HepG2 (cell line): ENCODE data around the gene PRKCE. TPM values are rescaled to one million over a fixed set of nuclear protein-coding genes. Genes with fewer than 3 reads are reported as not detected.

Source experiments
- ATAC-seq: fragments of 200-7000 bp; cut with Tn5 transposase; 3 replicates; pipeline ENCODE4 v1.9.1; 2020; ENCODE audit warnings: mild to moderate bottlenecking, moderate library complexity
- BruUV-seq: library from RNA; stranded (reverse); fragments of 400-500 nt; replicated peaks from 2 replicates; lab custom pipeline; 2021; lab: Mats Ljungman, UMichigan
- CTCF ChIA-PET: fragments of 300-600 bp; formaldehyde crosslinking; extraction: SDS; loops from one replicate; lab custom pipeline; 2021; ENCODE audit warnings: low total read pairs, inconsistent platforms, low intra/inter-chr PET ratio; lab: Yijun Ruan, JAX
- POLR2A ChIA-PET: fragments of 350-600 bp; sonication (Branson Sonifier 250); formaldehyde crosslinking; loops from one replicate; lab custom pipeline; 2020; ENCODE audit warnings: antibody characterized with exemption, inconsistent platforms; lab: Yijun Ruan, JAX
- DNase-seq: peaks from one replicate; pipeline ENCODE4 v3.0.0-alpha.2; 2015; ENCODE audit warnings: low spot score
- FAIRE-seq: peaks from 3 replicates; lab custom pipeline; 2011; peaks lifted over from hg19 to GRCh38; lab: Jason Lieb, UNC
- H2AFZ ChIP-seq: one replicate; pipeline ENCODE4 v1.6.1; 2011; ENCODE audit warnings: low read length, inconsistent platforms
- H3K27ac ChIP-seq: fragments of 300-600 bp; 3 replicates; pipeline ENCODE4 v1.8.0; 2011; ENCODE audit warnings: mixed run types, mild to moderate bottlenecking, mixed read lengths, low read length, inconsistent platforms; ENCODE audit not compliant: insufficient read depth; ENCODE audit errors: extremely low read length
- H3K27me3 ChIP-seq, 2 experiments: fragments of 200-600 bp in 1 of 2; 2 replicates in 1 of 2; 3 replicates in 1 of 2; pipeline versions ENCODE4 v1.6.0 to v1.8.0; 2011; ENCODE audit warnings: low read length in 2 of 2, mild to moderate bottlenecking in 2 of 2, moderate library complexity in 2 of 2, inconsistent platforms in 1 of 2; ENCODE audit not compliant: insufficient read depth in 2 of 2, control insufficient read depth in 1 of 2
- H3K36me3 ChIP-seq, 2 experiments: fragments of 200-600 bp in 1 of 2; replicated peaks in 1 of 2; 2 replicates in 1 of 2; 3 replicates in 1 of 2; pipeline versions ENCODE4 v1.5.1 to v1.8.0; 2011; ENCODE audit warnings: low read length in 2 of 2, inconsistent platforms in 1 of 2; ENCODE audit not compliant: insufficient read depth in 2 of 2, control insufficient read depth in 1 of 2
- H3K4me1 ChIP-seq: 2 replicates; pipeline ENCODE4 v1.5.1; 2012; ENCODE audit warnings: low read length, inconsistent platforms; ENCODE audit not compliant: insufficient read depth
- H3K4me2 ChIP-seq: 2 replicates; pipeline ENCODE4 v1.6.0; 2011; ENCODE audit warnings: low read depth, low read length, inconsistent platforms
- H3K4me3 ChIP-seq, 3 experiments: fragments of 200-600 bp in 1 of 3; sonication (generic), shearing (Covaris generic) in 1 of 3; replicated peaks in 1 of 3; 2 replicates each; pipeline ENCODE4 v1.5.1; 2011 to 2016; ENCODE audit warnings: low read length in 3 of 3, inconsistent platforms in 2 of 3, low read depth in 2 of 3, mild to moderate bottlenecking in 2 of 3, control low read depth in 1 of 3, mixed read lengths in 1 of 3; ENCODE audit not compliant: insufficient read depth in 1 of 3
- H3K79me2 ChIP-seq: one replicate; pipeline ENCODE4 v1.6.1; 2011; ENCODE audit warnings: low read length, inconsistent platforms; ENCODE audit not compliant: insufficient read depth
- H3K9ac ChIP-seq: 2 replicates; pipeline ENCODE4 v1.6.0; 2011; ENCODE audit warnings: mild to moderate bottlenecking, low read depth, low read length, inconsistent platforms; ENCODE audit not compliant: insufficient read depth
- H3K9me3 ChIP-seq: 2 replicates; pipeline ENCODE4 v1.5.1; 2012; ENCODE audit warnings: mild to moderate bottlenecking, low read length
- H4K20me1 ChIP-seq: 2 replicates; pipeline ENCODE4 v1.6.0; 2011; ENCODE audit warnings: inconsistent platforms, mild to moderate bottlenecking, low read length, moderate library complexity; ENCODE audit not compliant: insufficient read depth
- GTF2F1 ChIP-seq: fragments of 150-350 bp; IDR thresholded peaks from 2 replicates; pipeline ENCODE4 v1.6.1; 2014; ENCODE audit warnings: low read length
- ISX ChIP-seq: sonication (generic); formaldehyde crosslinking; conservative IDR thresholded peaks from 2 replicates; pipeline ENCODE4 v1.5.0; 2020; ENCODE audit warnings: missing genetic modification reagents
- NCOA1 ChIP-seq: sonication (generic); formaldehyde crosslinking; IDR thresholded peaks from 2 replicates; pipeline ENCODE4 v1.9.0; 2021; ENCODE audit warnings: missing genetic modification reagents
- NR2F1 ChIP-seq, 2 experiments: fragments of 450-650 bp in 1 of 2; formaldehyde crosslinking in 1 of 2; IDR thresholded peaks; 2 replicates each; pipeline versions ENCODE4 v1.5.0 to v1.6.1; 2016 to 2020; ENCODE audit warnings: mild to moderate bottlenecking in 1 of 2, missing compliant biosample characterization in 1 of 2, missing genetic modification reagents in 1 of 2, moderate library complexity in 1 of 2
- ZNF552 ChIP-seq: sonication (generic); formaldehyde crosslinking; IDR thresholded peaks from 2 replicates; pipeline ENCODE4 v1.9.0; 2022; ENCODE audit warnings: missing genetic modification reagents, mild to moderate bottlenecking, borderline replicate concordance
- ZSCAN25 ChIP-seq: sonication (generic); formaldehyde crosslinking; IDR thresholded peaks from 2 replicates; pipeline ENCODE4 v1.8.0; 2022; ENCODE audit warnings: mild to moderate bottlenecking, missing genetic modification reagents
- in situ Hi-C: cut with HindIII; loops from 2 replicates; pipeline ENCODE4 v1.10.0; 2017; ENCODE audit warnings: low pct_unique_long_range_greater_than_20kb; ENCODE audit not compliant: extremely low pct_ligation_motif_present
- intact Hi-C: fragments of 100-400 bp; cut with micrococcal nuclease; formaldehyde crosslinking; loops from one replicate; pipeline ENCODE4 v1.10.0; 2022; ENCODE audit not compliant: unreplicated experiment
- polyA plus RNA-seq, 8 experiments: library from polyadenylated mRNA; depleted of rRNA in 3 of 8; stranded (reverse) in 7 of 8; unstranded in 1 of 8; fragments of >200 nt; fragmentation: Illumina TruSeq in 4 of 8; extraction: Trizol in 4 of 8; gene quantifications; 2 replicates each; pipeline versions ENCODE4 v1.2.1 to v1.2.3, GENCODE V29; 2011 to 2016; ENCODE audit warnings: low read depth in 4 of 8, missing spikeins in 1 of 8, mixed read lengths in 1 of 8; ENCODE audit not compliant: insufficient read depth in 1 of 8
- total RNA-seq, 5 experiments: library from RNA; depleted of rRNA; stranded (reverse); fragments of >200 nt; fragmentation: Illumina TruSeq; extraction: Trizol; gene quantifications; 2 replicates each; pipeline ENCODE4 v1.2.3, GENCODE V29; 2016; ENCODE audit warnings: low read depth in 1 of 5
- TF ChIP-seq, protein P1 (sequence below): IDR thresholded peaks from 2 replicates; pipeline ENCODE4 v1.6.1; 2016; ENCODE audit warnings: mild to moderate bottlenecking, missing biosample characterization, missing genetic modification reagents
- TF ChIP-seq, protein P2 (sequence below): sonication (generic); formaldehyde crosslinking; conservative IDR thresholded peaks from 2 replicates; pipeline ENCODE4 v1.4.0; 2020; ENCODE audit warnings: missing genetic modification reagents

The PRKCE gene
- total and polyA plus RNA-seq, 2 of the 13 experiments (the other 11 are each of a cell fraction or from before 2014, with no cell fraction given): 1.0 to 3.9 TPM

DNA sequence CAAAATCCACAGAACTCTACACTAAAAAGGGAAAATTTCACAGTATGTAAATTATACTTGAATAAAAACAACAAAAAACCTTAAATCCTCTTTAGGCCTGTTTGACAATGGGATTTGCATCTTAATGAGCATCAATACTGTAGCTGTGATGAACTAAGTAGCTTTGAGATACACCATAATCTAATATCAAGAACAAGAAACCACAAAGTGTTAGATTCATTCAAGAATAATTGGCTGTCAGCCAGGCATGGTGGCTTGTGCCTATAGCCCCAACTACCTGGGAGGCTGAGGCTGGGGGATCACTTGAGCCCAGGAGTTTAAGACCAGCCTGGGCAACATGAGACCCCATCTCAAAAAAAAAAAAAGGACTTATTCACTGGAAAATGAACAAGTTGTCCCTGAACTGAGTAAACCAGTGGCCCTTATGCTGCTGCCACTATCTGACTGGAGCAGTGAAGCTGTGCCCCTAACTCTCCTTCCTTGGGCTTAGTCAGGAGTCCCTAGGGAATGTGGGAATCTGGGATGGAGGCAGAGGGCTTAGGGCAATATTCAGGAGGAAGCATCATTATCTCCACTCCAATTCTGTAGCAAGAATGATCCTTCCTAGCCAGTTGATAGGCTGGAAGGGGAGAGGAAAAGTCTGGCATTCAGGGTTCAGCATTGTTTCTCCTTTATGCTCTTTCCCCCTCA, 88.5 kb downstream of the PRKCE start:
- no peak overlapping the region for H3K27ac ChIP-seq
- no peaks in the 10 kb centered on the region for H3K79me2 ChIP-seq
- BruUV-seq: no TSS peak
- no peaks in the 10 kb centered on the region for H3K27me3 ChIP-seq
- no peak overlapping the region for H3K4me3 ChIP-seq
- H2AFZ ChIP-seq: no peak overlapping the region
- no peaks in the 10 kb centered on the region for H3K4me1 ChIP-seq
- no peaks in the 10 kb centered on the region for H3K36me3 ChIP-seq
- no peak overlapping the region for H3K9ac ChIP-seq
- TF ChIP-seq NR2F1 (CRISPR knock-in tag; IDR thresholded peaks at IDR 0.05) (no peak), ZSCAN25 (no peak), ISX (CRISPR knock-in tag) (no peak), ZNF552 (CRISPR knock-in tag) (no peak), NCOA1 (CRISPR knock-in tag) (no peak), GTF2F1 (no peak)
- TF ChIP-seq, protein P1, sequence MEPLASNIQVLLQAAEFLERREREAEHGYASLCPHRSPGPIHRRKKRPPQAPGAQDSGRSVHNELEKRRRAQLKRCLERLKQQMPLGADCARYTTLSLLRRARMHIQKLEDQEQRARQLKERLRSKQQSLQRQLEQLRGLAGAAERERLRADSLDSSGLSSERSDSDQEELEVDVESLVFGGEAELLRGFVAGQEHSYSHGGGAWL (CRISPR knock-in tag): no peak
- TF ChIP-seq, protein P2, sequence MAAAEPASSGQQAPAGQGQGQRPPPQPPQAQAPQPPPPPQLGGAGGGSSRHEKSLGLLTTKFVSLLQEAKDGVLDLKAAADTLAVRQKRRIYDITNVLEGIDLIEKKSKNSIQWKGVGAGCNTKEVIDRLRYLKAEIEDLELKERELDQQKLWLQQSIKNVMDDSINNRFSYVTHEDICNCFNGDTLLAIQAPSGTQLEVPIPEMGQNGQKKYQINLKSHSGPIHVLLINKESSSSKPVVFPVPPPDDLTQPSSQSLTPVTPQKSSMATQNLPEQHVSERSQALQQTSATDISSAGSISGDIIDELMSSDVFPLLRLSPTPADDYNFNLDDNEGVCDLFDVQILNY (CRISPR knock-in tag): no peak
- POLR2A ChIA-PET: no interaction called here
- FAIRE-seq (no peak), DNase-seq (no peak), ATAC-seq (no peak)
- in situ Hi-C loops: no loop called here
- intact Hi-C loops: no loop called here
- CTCF ChIA-PET: no interaction called here
- H4K20me1 ChIP-seq: no peaks in the 10 kb centered on the region; the same call in 1 of the 2 replicates
- no peak overlapping the region for H3K4me2 ChIP-seq
- no peaks in the 10 kb centered on the region for H3K9me3 ChIP-seq
